ENCODE data around the gene SLC35A5. TPM values are rescaled to one million over a fixed set of nuclear protein-coding genes. Genes with fewer than 3 reads are reported as not detected.
"Not testable (repeated sequence)": the region's sequence is repeated elsewhere in the genome, so short reads cannot be mapped to it uniquely, and the experiment has no call there.

SLC35A5 gene
- polyA plus RNA-seq, 2 donors, result 7.0 to 9.0 TPM

DNA sequence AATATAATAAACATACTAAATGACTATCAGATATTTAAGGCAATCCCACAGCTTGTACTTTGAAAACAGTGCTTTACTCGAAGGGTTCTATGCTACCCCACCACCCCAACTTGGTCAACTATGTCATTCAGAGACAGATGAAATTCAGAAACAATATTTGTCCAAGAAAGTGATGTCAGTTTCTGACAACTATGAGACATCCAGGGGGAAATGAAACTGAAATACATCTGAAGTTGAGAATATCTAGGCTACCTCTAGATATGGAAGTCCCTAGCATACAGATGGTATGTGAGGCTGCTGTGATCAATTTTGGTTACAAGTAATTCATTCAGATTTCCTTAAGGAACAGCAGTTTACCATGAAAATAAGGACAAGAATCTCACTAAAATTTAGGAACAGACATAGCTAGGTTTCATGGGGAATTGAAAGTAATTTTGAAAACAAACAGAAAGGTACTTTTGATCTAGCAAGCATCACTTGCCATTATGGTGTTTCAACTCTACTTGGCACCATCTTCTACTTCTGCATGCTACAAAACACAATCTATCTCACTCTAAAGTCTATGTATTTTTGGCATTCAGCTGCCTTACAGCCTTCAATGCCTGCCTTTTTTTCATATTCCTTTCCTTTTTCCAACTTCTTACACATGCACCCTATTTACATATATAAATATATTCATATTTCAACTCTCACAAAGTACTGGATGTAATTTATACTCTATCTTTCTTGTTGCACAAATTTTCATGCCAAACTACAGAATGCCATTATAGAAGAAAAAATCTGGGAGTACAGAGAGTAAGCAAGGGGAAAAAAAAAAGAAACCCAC lies 21.8 kb upstream of the SLC35A5 start:
- no peaks in the 10 kb centered on the region for H3K9me3 ChIP-seq (ENCODE audit: control insufficient read depth in 2 of 2, insufficient read depth in 1 of 2, low read depth in 1 of 2, low read length in 1 of 2)

DNA sequence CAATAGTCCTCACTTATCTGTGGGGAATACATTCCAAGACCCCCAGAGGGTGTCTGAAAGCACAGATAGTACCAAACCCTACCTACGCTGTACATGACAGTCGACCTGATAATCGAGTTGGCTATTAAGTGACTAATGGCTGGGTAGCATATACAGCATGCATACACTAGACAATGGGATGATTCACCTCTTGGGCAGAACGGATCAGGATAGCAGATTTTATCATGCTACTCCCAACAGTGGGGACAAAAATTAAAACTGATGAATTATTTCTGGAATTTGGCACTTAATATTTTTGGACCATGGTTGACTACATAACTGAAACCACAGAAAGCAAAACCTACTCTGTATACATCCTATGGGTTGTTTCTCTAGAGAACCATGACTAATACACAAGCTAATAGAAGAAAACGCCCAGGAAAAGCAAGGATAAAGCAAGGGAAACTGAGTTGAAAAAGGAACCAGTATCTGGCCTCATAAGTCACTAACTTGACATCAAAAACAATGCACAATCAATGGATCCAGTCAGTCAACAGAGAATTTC lies 15.6 kb upstream of the SLC35A5 start:
- Histone ChIP-seq H3K27ac (ENCODE audit: low read depth in 2 of 2, low read length in 1 of 2) (no peak overlapping the region), H3K9me3 (ENCODE audit: control insufficient read depth in 2 of 2, insufficient read depth in 1 of 2, low read depth in 1 of 2, low read length in 1 of 2) (no peaks in the 10 kb centered on the region), H3K4me1 (ENCODE audit: control insufficient read depth in 2 of 2, insufficient read depth in 2 of 2, low read length in 1 of 2) (no peaks in the 10 kb centered on the region), H3K4me3 (ENCODE audit: low read depth in 1 of 2, low read length in 2 of 2) (no peak overlapping the region), H3K36me3 (ENCODE audit: control insufficient read depth in 2 of 2, insufficient read depth in 2 of 2, low read length in 1 of 2) (peaks cover 0 to 4% of the 10 kb centered on the region in 2 donors), H3K27me3 (ENCODE audit: control insufficient read depth in 1 of 2, insufficient read depth in 2 of 2, low read length in 2 of 2) (no peaks in the 10 kb centered on the region)
- 63 to 82% methylated on average over 5 of the region's 5 CpGs for WGBS, 2 donors

More for the DNA sequence above, 21.8 kb upstream of the SLC35A5 start:
- no peak overlapping the region for H3K4me3 ChIP-seq (ENCODE audit: low read depth in 1 of 2, low read length in 2 of 2)
- H3K27me3 ChIP-seq (ENCODE audit: control insufficient read depth in 1 of 2, insufficient read depth in 2 of 2, low read length in 2 of 2), result no peaks in the 10 kb centered on the region
- H3K4me1 ChIP-seq (ENCODE audit: control insufficient read depth in 2 of 2, insufficient read depth in 2 of 2, low read length in 1 of 2), result no peaks in the 10 kb centered on the region
- H3K36me3 ChIP-seq (ENCODE audit: control insufficient read depth in 2 of 2, insufficient read depth in 2 of 2, low read length in 1 of 2), result peaks cover 0 to under 1% of the 10 kb centered on the region in 2 donors
- no peak overlapping the region for H3K27ac ChIP-seq (ENCODE audit: low read depth in 2 of 2, low read length in 1 of 2)
- WGBS, 2 donors, result 86 to 90% methylated on average over 1 of the region's 1 CpG

DNA sequence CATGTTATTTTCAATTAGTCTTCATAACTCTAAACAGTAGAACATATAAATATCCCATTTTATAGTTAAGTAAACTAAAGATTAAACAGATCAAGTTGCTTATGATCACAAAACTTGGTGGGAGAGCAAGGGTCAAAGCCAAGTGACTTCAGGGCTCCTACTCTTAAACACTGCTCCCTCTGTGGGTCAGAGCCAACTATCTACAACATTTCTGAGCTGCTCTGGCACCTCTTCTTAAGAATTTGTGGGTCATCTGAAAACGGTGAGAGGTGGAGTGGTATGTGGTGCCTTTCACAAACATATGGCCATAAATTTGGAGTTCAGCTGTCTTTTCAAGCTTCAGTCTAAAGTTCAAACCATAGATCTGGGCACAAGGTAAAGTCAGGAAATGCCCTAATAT lies 11.0 kb upstream of the SLC35A5 start:
- no peaks in the 10 kb centered on the region for H3K4me1 ChIP-seq (ENCODE audit: control insufficient read depth in 2 of 2, insufficient read depth in 2 of 2, low read length in 1 of 2)
- H3K27me3 ChIP-seq (ENCODE audit: control insufficient read depth in 1 of 2, insufficient read depth in 2 of 2, low read length in 2 of 2), result no peaks in the 10 kb centered on the region
- no peak overlapping the region for H3K27ac ChIP-seq (ENCODE audit: low read depth in 2 of 2, low read length in 1 of 2)
- H3K36me3 ChIP-seq (ENCODE audit: control insufficient read depth in 2 of 2, insufficient read depth in 2 of 2, low read length in 1 of 2), result peaks cover 0 to 3% of the 10 kb centered on the region in 2 donors
- H3K9me3 ChIP-seq (ENCODE audit: control insufficient read depth in 2 of 2, insufficient read depth in 1 of 2, low read depth in 1 of 2, low read length in 1 of 2), result no peaks in the 10 kb centered on the region
- 28 to 38% methylated on average over 1 of the region's 1 CpG for WGBS, 2 donors
- H3K4me3 ChIP-seq (ENCODE audit: low read depth in 1 of 2, low read length in 2 of 2), result no peak overlapping the region

DNA sequence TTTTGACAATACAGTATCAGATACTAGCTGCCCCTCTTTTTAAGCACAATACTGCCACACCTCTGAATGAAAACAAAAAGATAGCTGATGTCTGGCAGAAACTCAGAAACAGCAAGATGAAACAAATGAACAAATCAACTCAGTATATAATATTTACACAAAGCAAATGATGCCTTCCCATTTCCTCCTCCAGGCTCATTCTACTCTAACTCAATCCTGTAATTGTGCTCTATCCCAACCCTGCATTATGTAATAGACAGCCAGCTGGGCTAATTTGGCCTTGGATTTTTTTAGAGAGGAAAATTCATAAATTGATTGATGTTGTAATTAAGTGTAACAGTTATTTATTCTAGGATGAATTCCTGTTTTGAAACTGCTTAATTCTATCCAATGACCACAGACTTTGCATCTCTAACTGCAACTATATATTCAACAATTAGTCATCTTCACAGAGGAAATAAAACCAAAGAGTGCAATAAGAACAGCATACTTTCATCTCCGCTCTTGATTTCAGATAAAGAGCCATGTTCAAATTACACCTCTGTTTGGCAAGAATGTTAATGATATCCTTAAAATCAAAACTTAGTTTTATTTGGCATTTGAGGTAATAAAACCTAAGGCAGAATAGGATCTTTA lies 6.2 kb upstream of the SLC35A5 start:
- no peaks in the 10 kb centered on the region for H3K9me3 ChIP-seq (ENCODE audit: control insufficient read depth in 2 of 2, insufficient read depth in 1 of 2, low read depth in 1 of 2, low read length in 1 of 2)
- H3K27ac ChIP-seq (ENCODE audit: low read depth in 2 of 2, low read length in 1 of 2), result no peak overlapping the region
- H3K36me3 ChIP-seq (ENCODE audit: control insufficient read depth in 2 of 2, insufficient read depth in 2 of 2, low read length in 1 of 2), result peaks cover 0 to 3% of the 10 kb centered on the region in 2 donors
- H3K4me3 ChIP-seq (ENCODE audit: low read depth in 1 of 2, low read length in 2 of 2), result no peak overlapping the region
- no peaks in the 10 kb centered on the region for H3K27me3 ChIP-seq (ENCODE audit: control insufficient read depth in 1 of 2, insufficient read depth in 2 of 2, low read length in 2 of 2)
- H3K4me1 ChIP-seq (ENCODE audit: control insufficient read depth in 2 of 2, insufficient read depth in 2 of 2, low read length in 1 of 2), result no peaks in the 10 kb centered on the region
- WGBS, 2 donors, result 77 to 80% methylated on average over 1 of the region's 1 CpG

DNA sequence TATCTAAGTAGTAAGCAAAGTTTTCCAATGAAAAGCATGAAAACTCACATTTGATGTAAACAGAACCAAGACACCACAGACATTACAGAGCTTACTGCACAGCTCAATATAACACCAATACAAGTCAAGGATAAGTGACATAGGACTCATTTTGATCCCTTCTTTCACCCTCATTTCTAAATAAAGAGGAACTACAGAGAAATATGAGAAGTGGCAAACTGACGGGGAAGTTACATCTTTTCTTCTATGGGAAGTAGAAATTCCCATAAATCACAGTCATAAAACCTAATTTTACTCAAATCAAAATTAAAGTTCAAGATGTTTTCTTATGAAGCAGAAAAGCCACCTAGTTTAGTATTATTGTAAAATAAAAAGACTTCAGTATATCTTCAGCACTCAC lies 3.9 kb upstream of the SLC35A5 start:
- Histone ChIP-seq H3K4me1 (ENCODE audit: control insufficient read depth in 2 of 2, insufficient read depth in 2 of 2, low read length in 1 of 2) (no peaks in the 10 kb centered on the region), H3K27me3 (ENCODE audit: control insufficient read depth in 1 of 2, insufficient read depth in 2 of 2, low read length in 2 of 2) (no peaks in the 10 kb centered on the region), H3K4me3 (ENCODE audit: low read depth in 1 of 2, low read length in 2 of 2) (no peak overlapping the region), H3K9me3 (ENCODE audit: control insufficient read depth in 2 of 2, insufficient read depth in 1 of 2, low read depth in 1 of 2, low read length in 1 of 2) (no peaks in the 10 kb centered on the region), H3K27ac (ENCODE audit: low read depth in 2 of 2, low read length in 1 of 2) (no peak overlapping the region), H3K36me3 (ENCODE audit: control insufficient read depth in 2 of 2, insufficient read depth in 2 of 2, low read length in 1 of 2) (peaks cover 0 to 3% of the 10 kb centered on the region in 2 donors)
- 75 to 92% methylated on average over 1 of the region's 1 CpG for WGBS, 2 donors

DNA sequence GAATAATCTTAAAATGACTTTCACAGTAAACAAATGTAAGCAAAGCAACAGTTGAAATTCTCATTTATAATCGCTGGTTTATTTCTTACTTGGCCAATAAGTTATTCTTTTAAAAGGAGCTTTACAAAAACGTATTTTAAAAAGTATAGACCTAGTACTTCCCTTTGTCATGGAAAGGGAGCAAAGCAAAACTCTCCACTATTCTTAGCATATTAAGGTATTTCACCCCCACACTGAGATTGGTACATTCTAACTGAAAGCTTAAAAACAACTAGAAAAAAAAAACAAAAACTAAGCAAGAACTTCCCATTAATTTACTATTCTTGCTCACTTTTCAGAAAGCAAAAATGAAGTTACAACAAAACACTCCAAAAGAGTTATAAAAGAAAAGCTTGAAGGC lies 1.5 kb upstream of the SLC35A5 start:
- Histone ChIP-seq H3K9me3 (ENCODE audit: control insufficient read depth in 2 of 2, insufficient read depth in 1 of 2, low read depth in 1 of 2, low read length in 1 of 2) (no peaks in the 10 kb centered on the region), H3K27me3 (ENCODE audit: control insufficient read depth in 1 of 2, insufficient read depth in 2 of 2, low read length in 2 of 2) (no peaks in the 10 kb centered on the region), H3K4me1 (ENCODE audit: control insufficient read depth in 2 of 2, insufficient read depth in 2 of 2, low read length in 1 of 2) (no peaks in the 10 kb centered on the region), H3K27ac (ENCODE audit: low read depth in 2 of 2, low read length in 1 of 2) (no peak overlapping the region), H3K4me3 (ENCODE audit: low read depth in 1 of 2, low read length in 2 of 2) (peak overlapping the region in 1 of 2 donors; percentile 82), H3K36me3 (ENCODE audit: control insufficient read depth in 2 of 2, insufficient read depth in 2 of 2, low read length in 1 of 2) (peaks cover 0 to 3% of the 10 kb centered on the region in 2 donors)
- 15 to 23% methylated on average over 2 of the region's 2 CpGs for WGBS, 2 donors

DNA sequence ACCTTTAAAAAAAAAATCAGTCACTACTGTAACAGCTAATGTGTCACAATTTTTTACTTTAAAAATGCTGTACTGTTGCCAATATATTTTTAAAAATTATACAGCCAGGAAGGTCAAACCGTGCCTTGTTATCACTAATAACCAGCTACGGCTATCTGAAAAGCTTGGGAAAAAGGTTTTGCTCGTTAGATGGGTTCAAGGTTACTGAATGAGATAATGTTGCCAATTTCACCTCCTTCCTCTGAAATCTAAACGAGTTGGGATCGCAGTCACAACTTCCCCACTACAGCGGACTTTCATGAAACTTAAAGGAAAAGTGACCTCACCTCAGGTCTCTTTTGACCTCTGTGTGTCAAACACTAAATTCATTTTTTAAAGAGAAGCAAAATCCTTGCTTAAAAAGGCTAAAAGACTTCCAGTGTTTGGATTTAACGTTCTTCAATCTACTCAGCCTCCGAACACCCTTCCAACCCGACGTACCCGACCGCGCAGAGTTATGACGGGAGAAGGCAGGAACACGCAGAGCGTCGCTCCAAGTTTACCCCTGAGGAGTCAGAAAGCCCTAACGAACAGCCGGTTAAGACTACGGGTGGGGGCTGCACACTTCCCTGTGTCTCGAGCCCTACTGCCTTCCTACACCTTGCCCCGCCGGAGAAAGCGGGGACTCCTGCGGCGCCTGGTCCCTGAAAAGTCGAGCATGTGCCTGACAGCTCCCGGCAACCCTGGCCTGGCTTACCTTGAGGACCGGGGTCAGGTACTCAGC lies 943 bp upstream of the SLC35A5 start:
- Histone ChIP-seq H3K27ac (ENCODE audit: low read depth in 2 of 2, low read length in 1 of 2) (peak overlapping the region; percentile 98 to 100), H3K9me3 (ENCODE audit: control insufficient read depth in 2 of 2, insufficient read depth in 1 of 2, low read depth in 1 of 2, low read length in 1 of 2) (no peaks in the 10 kb centered on the region), H3K4me1 (ENCODE audit: control insufficient read depth in 2 of 2, insufficient read depth in 2 of 2, low read length in 1 of 2) (no peaks in the 10 kb centered on the region), H3K36me3 (ENCODE audit: control insufficient read depth in 2 of 2, insufficient read depth in 2 of 2, low read length in 1 of 2) (peaks cover 0 to 3% of the 10 kb centered on the region in 2 donors), H3K4me3 (ENCODE audit: low read depth in 1 of 2, low read length in 2 of 2) (peak overlapping the region; percentile 82 to 99), H3K27me3 (ENCODE audit: control insufficient read depth in 1 of 2, insufficient read depth in 2 of 2, low read length in 2 of 2) (no peaks in the 10 kb centered on the region)
- 0 to 1% methylated on average over 29 of the region's 29 CpGs for WGBS, 2 donors

DNA sequence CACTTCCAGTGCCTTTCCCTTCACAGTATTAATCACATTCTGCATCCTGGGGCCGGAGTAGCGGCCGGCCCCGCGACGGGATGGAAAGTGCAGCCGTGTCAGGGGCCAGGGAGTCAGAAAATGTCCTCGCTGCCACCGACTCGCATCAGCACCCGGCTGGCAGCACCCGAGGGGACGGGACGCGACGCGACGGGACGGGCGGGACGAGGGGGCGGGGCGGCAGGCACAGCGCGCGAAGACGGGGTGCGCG lies 436 bp upstream of the SLC35A5 start:
- 0 to 1% methylated on average over 28 to 29 of the region's 29 CpGs for WGBS, 2 donors
- H3K27me3 ChIP-seq (ENCODE audit: control insufficient read depth in 1 of 2, insufficient read depth in 2 of 2, low read length in 2 of 2), result no peaks in the 10 kb centered on the region
- no peaks in the 10 kb centered on the region for H3K4me1 ChIP-seq (ENCODE audit: control insufficient read depth in 2 of 2, insufficient read depth in 2 of 2, low read length in 1 of 2)
- H3K4me3 ChIP-seq (ENCODE audit: low read depth in 1 of 2, low read length in 2 of 2), result peak overlapping the region; percentile 82 to 99
- peaks cover 0 to 3% of the 10 kb centered on the region in 2 donors for H3K36me3 ChIP-seq (ENCODE audit: control insufficient read depth in 2 of 2, insufficient read depth in 2 of 2, low read length in 1 of 2)
- peak overlapping the region; percentile 98 to 100 for H3K27ac ChIP-seq (ENCODE audit: low read depth in 2 of 2, low read length in 1 of 2)
- no peaks in the 10 kb centered on the region for H3K9me3 ChIP-seq (ENCODE audit: control insufficient read depth in 2 of 2, insufficient read depth in 1 of 2, low read depth in 1 of 2, low read length in 1 of 2)

DNA sequence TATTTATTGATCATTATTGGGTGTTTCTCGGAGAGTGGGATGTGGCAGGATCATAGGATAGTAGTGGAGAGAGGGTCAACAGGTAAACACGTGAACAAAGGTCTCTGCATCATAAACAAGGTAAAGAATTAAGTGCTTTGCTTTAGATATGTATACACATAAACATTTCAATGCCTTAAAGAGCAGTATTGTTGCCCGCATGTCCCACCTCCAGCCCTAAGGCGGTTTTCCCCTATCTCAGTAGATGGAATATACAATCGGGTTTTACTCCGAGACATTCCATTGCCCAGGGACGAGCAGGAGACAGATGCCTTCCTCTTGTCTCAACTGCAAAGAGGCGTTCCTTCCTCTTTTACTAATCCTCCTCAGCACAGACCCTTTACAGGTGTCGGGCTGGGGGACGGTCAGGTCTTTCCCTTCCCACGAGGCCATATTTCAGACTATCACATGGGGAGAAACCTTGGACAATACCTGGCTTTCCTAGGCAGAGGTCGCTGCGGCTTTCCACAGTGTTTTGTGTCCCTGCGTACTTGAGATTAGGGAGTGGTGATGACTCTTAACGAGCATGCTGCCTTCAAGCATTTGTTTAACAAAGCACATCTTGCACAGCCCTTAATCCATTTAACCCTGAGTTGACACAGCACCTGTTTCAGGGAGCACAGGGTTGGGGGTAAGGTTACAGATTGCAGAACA lies 2.5 kb downstream of the SLC35A5 start:
- H3K4me1 ChIP-seq (ENCODE audit: control insufficient read depth in 2 of 2, insufficient read depth in 2 of 2, low read length in 1 of 2); H3K27me3 ChIP-seq (ENCODE audit: control insufficient read depth in 1 of 2, insufficient read depth in 2 of 2, low read length in 2 of 2); H3K9me3 ChIP-seq (ENCODE audit: control insufficient read depth in 2 of 2, insufficient read depth in 1 of 2, low read depth in 1 of 2, low read length in 1 of 2); H3K4me3 ChIP-seq (ENCODE audit: low read depth in 1 of 2, low read length in 2 of 2); H3K36me3 ChIP-seq (ENCODE audit: control insufficient read depth in 2 of 2, insufficient read depth in 2 of 2, low read length in 1 of 2); H3K27ac ChIP-seq (ENCODE audit: low read depth in 2 of 2, low read length in 1 of 2): not testable (repeated sequence)
- 74 to 79% methylated on average over 12 to 14 of the region's 15 CpGs for WGBS, 2 donors

All from esophagus (tissue), 2 donors.